Measurements from ENCODE around the gene RELCH.
"Not testable (repeated sequence)": the region's sequence is repeated elsewhere in the genome, so short reads cannot be mapped to it uniquely, and the experiment has no call there.

The RELCH gene
- total RNA-seq: 157 to 160 reads per million in 2 donors

- DNase-seq: peak; percentile 78
Observed at GRCh38 chr18:62186774-62187542, at the start of gene RELCH, which contains the start of gene PIGN. RELCH (plus strand) TSS chr18:62187255; CDS start chr18:62187506, 251 bp downstream. PIGN (minus strand) TSS chr18:62187056; CDS start chr18:62161353, 25,703 bp downstream.

GRCh38 chr18:62138461-62139235 is 48.4 kb upstream of the RELCH start:
- no peak for DNase-seq

- no peak for DNase-seq
Observed at GRCh38 chr18:62140259-62140658, 46.8 kb upstream of the RELCH start.

- no peak for DNase-seq
Observed at GRCh38 chr18:62144338-62144737, 42.7 kb upstream of the RELCH start.

GRCh38 chr18:62151068-62151771 is 35.8 kb upstream of the RELCH start:
- DNase-seq: no peak

GRCh38 chr18:62152844-62153243 is 34.2 kb upstream of the RELCH start:
- DNase-seq: no peak

- no peak for DNase-seq
Observed at GRCh38 chr18:62157843-62158242, 29.2 kb upstream of the RELCH start.

GRCh38 chr18:62164310-62164709 is 22.7 kb upstream of the RELCH start:
- no peak for DNase-seq

GRCh38 chr18:62164855-62165487 is 22.1 kb upstream of the RELCH start:
- DNase-seq: no peak

- DNase-seq: no peak
Observed at GRCh38 chr18:62165583-62165982, 21.5 kb upstream of the RELCH start.

- DNase-seq: not testable (repeated sequence)
Observed at GRCh38 chr18:62166524-62166923, 20.5 kb upstream of the RELCH start.

GRCh38 chr18:62170857-62171256 is 16.2 kb upstream of the RELCH start:
- no peak for DNase-seq

- no peak for DNase-seq
Observed at GRCh38 chr18:62172298-62172697, 14.8 kb upstream of the RELCH start.

- no peak for DNase-seq
Observed at GRCh38 chr18:62175521-62175920, 11.5 kb upstream of the RELCH start.

GRCh38 chr18:62177271-62177670 is 9.8 kb upstream of the RELCH start:
- DNase-seq: no peak

GRCh38 chr18:62179213-62179612 is 7.8 kb upstream of the RELCH start:
- DNase-seq: no peak

GRCh38 chr18:62182220-62182619 is 4.8 kb upstream of the RELCH start:
- no peak for DNase-seq

- DNase-seq: no peak
Observed at GRCh38 chr18:62183578-62184195, 3.4 kb upstream of the RELCH start.

- no peak for DNase-seq
Observed at GRCh38 chr18:62186499-62186773, 619 bp upstream of the RELCH start.

GRCh38 chr18:62187543-62188510 is 772 bp downstream of the RELCH start:
- peak; percentile 45 for DNase-seq

GRCh38 chr18:62189208-62189607 is 2.2 kb downstream of the RELCH start:
- no peak for DNase-seq
